Measurements from ENCODE around the gene GLI1. TPM values are rescaled to one million over a fixed set of nuclear protein-coding genes. Genes with fewer than 3 reads are reported as not detected.

GLI1 gene
- polyA plus RNA-seq, 1 of the 3 experiments (the other 2 are of a cell fraction) = 0.90 TPM

GRCh38 chr12:57487597-57488401, 28.2 kb downstream of the GLI1 start, which contains the start of gene MARS1:
MARS1 (plus strand) TSS chr12:57488068; CDS start chr12:57488091, 23 bp downstream.
- H3K9me2 ChIP-seq = no peaks in the 10 kb centered on the region
- peak within 1 kb of the TSS; percentile 73 to 74 for H3K27ac ChIP-seq (ENCODE audit: low read depth in 2 of 2, low read length in 1 of 2)
- H3K4me2 ChIP-seq = peak within 1 kb of the TSS; percentile 90
- CTCF ChIA-PET = interaction anchor here (0.9 to 6.1 kb wide), 7 partner anchors 14 to 245 kb away, joined by 3 to 28 read pairs (median 5); partner anchors contain the start of gene GLI1
- H3K27me3 ChIP-seq (ENCODE audit: insufficient read depth) = no peaks in the 10 kb centered on the region
- peak; percentile 92 for DNase-seq
- POLR2A ChIA-PET = interaction anchor here (0.6 to 2.1 kb wide), 7 partner anchors 10 to 1528 kb away, joined by 3 to 7 read pairs (median 5); partner anchors contain the start of genes DDIT3 and LRP1
- peaks cover 10% of the 10 kb centered on the region for H3F3A ChIP-seq (replicated peaks; ENCODE audit: insufficient read depth)
- H2AFZ ChIP-seq (ENCODE audit: low read depth) = peak within 1 kb of the TSS; percentile 95
- TF ChIP-seq NRF1 (IDR thresholded peaks at IDR 0.05; ENCODE audit: low read depth, low read length) (no peak), YY1 (IDR thresholded peaks at IDR 0.05; ENCODE audit: low read depth) (peak; percentile 76; the same call in 1 of the 2 replicates), NFIC (IDR thresholded peaks at IDR 0.05; ENCODE audit: borderline replicate concordance) (no peak), POLR2AphosphoS5 (IDR thresholded peaks at IDR 0.05; ENCODE audit: low read depth, low read length) (peak; percentile 83), ELF1 (IDR thresholded peaks at IDR 0.05) (peak; percentile 83), JUND (IDR thresholded peaks at IDR 0.05) (no peak), CTCF (IDR thresholded peaks at IDR 0.05) (peak; percentile 32), SIN3A (IDR thresholded peaks at IDR 0.05; ENCODE audit: borderline replicate concordance, low read depth, low read length) (peak; percentile 87; the same call in 1 of the 2 replicates), MEF2A (IDR thresholded peaks at IDR 0.05; ENCODE audit: borderline replicate concordance, low read depth) (no peak), GABPA (IDR thresholded peaks at IDR 0.05; ENCODE audit: low read depth) (peak; percentile 95), TCF12 (IDR thresholded peaks at IDR 0.05) (peak; percentile 9; the same call in 1 of the 2 replicates), MXI1 (IDR thresholded peaks at IDR 0.05; ENCODE audit: low read depth, low read length) (peak; percentile 69), TAF1 (IDR thresholded peaks at IDR 0.05; ENCODE audit: borderline replicate concordance, low read depth, low read length) (peak; percentile 76; the same call in 1 of the 2 replicates), RFX5 (IDR thresholded peaks at IDR 0.05; ENCODE audit: low read length) (0 out of 2 replicates have a peak, but pooled peaks have one; percentile 30), EZH2phosphoT487 (IDR thresholded peaks at IDR 0.05; ENCODE audit: borderline replicate concordance, low read depth) (no peak), CHD2 (IDR thresholded peaks at IDR 0.05; ENCODE audit: low read length, partially characterized antibody) (peak; percentile 95), RAD21 (IDR thresholded peaks at IDR 0.05; ENCODE audit: low read length) (no peak)
- TF ChIP-seq, protein P1, sequence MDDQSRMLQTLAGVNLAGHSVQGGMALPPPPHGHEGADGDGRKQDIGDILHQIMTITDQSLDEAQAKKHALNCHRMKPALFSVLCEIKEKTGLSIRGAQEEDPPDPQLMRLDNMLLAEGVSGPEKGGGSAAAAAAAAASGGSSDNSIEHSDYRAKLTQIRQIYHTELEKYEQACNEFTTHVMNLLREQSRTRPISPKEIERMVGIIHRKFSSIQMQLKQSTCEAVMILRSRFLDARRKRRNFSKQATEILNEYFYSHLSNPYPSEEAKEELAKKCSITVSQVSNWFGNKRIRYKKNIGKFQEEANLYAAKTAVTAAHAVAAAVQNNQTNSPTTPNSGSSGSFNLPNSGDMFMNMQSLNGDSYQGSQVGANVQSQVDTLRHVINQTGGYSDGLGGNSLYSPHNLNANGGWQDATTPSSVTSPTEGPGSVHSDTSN (IDR thresholded peaks at IDR 0.05) = peak; percentile 14; the same call in 1 of the 2 replicates
- TF ChIP-seq, protein P2, sequence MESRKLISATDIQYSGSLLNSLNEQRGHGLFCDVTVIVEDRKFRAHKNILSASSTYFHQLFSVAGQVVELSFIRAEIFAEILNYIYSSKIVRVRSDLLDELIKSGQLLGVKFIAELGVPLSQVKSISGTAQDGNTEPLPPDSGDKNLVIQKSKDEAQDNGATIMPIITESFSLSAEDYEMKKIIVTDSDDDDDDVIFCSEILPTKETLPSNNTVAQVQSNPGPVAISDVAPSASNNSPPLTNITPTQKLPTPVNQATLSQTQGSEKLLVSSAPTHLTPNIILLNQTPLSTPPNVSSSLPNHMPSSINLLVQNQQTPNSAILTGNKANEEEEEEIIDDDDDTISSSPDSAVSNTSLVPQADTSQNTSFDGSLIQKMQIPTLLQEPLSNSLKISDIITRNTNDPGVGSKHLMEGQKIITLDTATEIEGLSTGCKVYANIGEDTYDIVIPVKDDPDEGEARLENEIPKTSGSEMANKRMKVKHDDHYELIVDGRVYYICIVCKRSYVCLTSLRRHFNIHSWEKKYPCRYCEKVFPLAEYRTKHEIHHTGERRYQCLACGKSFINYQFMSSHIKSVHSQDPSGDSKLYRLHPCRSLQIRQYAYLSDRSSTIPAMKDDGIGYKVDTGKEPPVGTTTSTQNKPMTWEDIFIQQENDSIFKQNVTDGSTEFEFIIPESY (IDR thresholded peaks at IDR 0.05; ENCODE audit: borderline replicate concordance, low read depth) = no peak
- TF ChIP-seq, protein P3, sequence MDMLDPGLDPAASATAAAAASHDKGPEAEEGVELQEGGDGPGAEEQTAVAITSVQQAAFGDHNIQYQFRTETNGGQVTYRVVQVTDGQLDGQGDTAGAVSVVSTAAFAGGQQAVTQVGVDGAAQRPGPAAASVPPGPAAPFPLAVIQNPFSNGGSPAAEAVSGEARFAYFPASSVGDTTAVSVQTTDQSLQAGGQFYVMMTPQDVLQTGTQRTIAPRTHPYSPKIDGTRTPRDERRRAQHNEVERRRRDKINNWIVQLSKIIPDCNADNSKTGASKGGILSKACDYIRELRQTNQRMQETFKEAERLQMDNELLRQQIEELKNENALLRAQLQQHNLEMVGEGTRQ (IDR thresholded peaks at IDR 0.05; ENCODE audit: borderline replicate concordance, low read depth, low read length) = no peak
- TF ChIP-seq, protein P4, sequence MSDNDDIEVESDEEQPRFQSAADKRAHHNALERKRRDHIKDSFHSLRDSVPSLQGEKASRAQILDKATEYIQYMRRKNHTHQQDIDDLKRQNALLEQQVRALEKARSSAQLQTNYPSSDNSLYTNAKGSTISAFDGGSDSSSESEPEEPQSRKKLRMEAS (IDR thresholded peaks at IDR 0.05; ENCODE audit: low read depth) = peak; percentile 96
- TF ChIP-seq, protein P5, sequence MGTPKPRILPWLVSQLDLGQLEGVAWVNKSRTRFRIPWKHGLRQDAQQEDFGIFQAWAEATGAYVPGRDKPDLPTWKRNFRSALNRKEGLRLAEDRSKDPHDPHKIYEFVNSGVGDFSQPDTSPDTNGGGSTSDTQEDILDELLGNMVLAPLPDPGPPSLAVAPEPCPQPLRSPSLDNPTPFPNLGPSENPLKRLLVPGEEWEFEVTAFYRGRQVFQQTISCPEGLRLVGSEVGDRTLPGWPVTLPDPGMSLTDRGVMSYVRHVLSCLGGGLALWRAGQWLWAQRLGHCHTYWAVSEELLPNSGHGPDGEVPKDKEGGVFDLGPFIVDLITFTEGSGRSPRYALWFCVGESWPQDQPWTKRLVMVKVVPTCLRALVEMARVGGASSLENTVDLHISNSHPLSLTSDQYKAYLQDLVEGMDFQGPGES (IDR thresholded peaks at IDR 0.05; ENCODE audit: low read depth, low read length) = no peak
- no peaks in the 10 kb centered on the region for H3K9me3 ChIP-seq
- H3K36me3 ChIP-seq (replicated peaks in 1 of 2; ENCODE audit: control insufficient read depth in 1 of 2, insufficient read depth in 2 of 2, low read length in 1 of 2) = peaks cover 30 to 42% of the 10 kb centered on the region in 2 experiments
- H4K20me1 ChIP-seq (ENCODE audit: insufficient read depth) = 0 out of 2 replicates have a peak, but pooled peaks cover 4% of the 10 kb centered on the region
- WGBS (ENCODE audit: low lambda C conversion rate) = 18% methylated on average over 33 of the region's 47 CpGs
- H3K79me2 ChIP-seq (ENCODE audit: insufficient read depth) = peaks cover 38% of the 10 kb centered on the region
- H3K9ac ChIP-seq = peak within 1 kb of the TSS; percentile 94
- peak within 1 kb of the TSS; percentile 77 to 100 for H3K4me3 ChIP-seq (ENCODE audit: low read depth in 2 of 2, low read length in 1 of 2)
- H3K4me1 ChIP-seq (ENCODE audit: control insufficient read depth in 1 of 2, insufficient read depth in 2 of 2, low read depth in 1 of 2, low read length in 1 of 2) = peaks cover 6 to 9% of the 10 kb centered on the region in 2 experiments; a peak in 3 of 4 replicates

All from SK-N-SH (cell line).